K562 (cell line): ENCODE results near the gene BRICD5. TPM values are rescaled to one million over a fixed set of nuclear protein-coding genes. Genes with fewer than 3 reads are reported as not detected.

Source experiments
- AFF4 ChIP-seq: sonication (generic); formaldehyde crosslinking; IDR thresholded peaks from 2 replicates; pipeline ENCODE4 v1.8.0; 2023; ENCODE audit warnings: mild to moderate bottlenecking, missing genetic modification reagents
- ARID4B ChIP-seq: sonication (generic); formaldehyde crosslinking; IDR thresholded peaks from 2 replicates; pipeline ENCODE4 v1.8.0; 2022; ENCODE audit warnings: mild to moderate bottlenecking, missing genetic modification reagents
- CBX5 ChIP-seq: IDR thresholded peaks from 2 replicates; pipeline ENCODE4 v1.6.1; 2014; ENCODE audit warnings: low read depth, borderline replicate concordance
- IRF9 ChIP-seq: fragments of 450-650 bp; IDR thresholded peaks from 2 replicates; pipeline ENCODE4 v1.6.1; 2016; ENCODE audit warnings: missing biosample characterization, missing genetic modification characterization
- KAT7 ChIP-seq: sonication (generic); formaldehyde crosslinking; IDR thresholded peaks from 2 replicates; pipeline ENCODE4 v1.8.0; 2022; ENCODE audit warnings: missing genetic modification reagents, mild to moderate bottlenecking, borderline replicate concordance
- MCM7 ChIP-seq, 2 experiments: fragments of 450-650 bp; IDR thresholded peaks; 2 replicates each; pipeline ENCODE4 v1.6.1; 2016 to 2018
- NFYB ChIP-seq: IDR thresholded peaks from 2 replicates; pipeline ENCODE4 v1.6.1; 2011; ENCODE audit warnings: mild to moderate bottlenecking, moderate library complexity; ENCODE audit not compliant: insufficient read length; ENCODE audit errors: extremely low read depth
- PRMT5 ChIP-seq: sonication (generic); formaldehyde crosslinking; IDR thresholded peaks from 2 replicates; pipeline ENCODE4 v1.5.0; 2020; ENCODE audit warnings: missing genetic modification reagents
- THAP7 ChIP-seq: fragments of 250-450 bp; sonication (Bioruptor Pico); IDR thresholded peaks from 2 replicates; pipeline ENCODE4 v1.5.0; 2021
- ZBED1 ChIP-seq: IDR thresholded peaks from 2 replicates; pipeline ENCODE4 v1.6.1; 2014
- ZNF121 ChIP-seq: sonication (generic); formaldehyde crosslinking; conservative IDR thresholded peaks from 2 replicates; pipeline ENCODE4 v1.8.0; 2022; ENCODE audit warnings: missing genetic modification reagents
- ZNF277 ChIP-seq: fragments of 250-450 bp; sonication (Bioruptor Pico); IDR thresholded peaks from 2 replicates; pipeline ENCODE4 v1.8.0; 2022; ENCODE audit warnings: inconsistent platforms, mild to moderate bottlenecking, moderate library complexity, borderline replicate concordance
- ZNF511 ChIP-seq: sonication (generic); formaldehyde crosslinking; IDR thresholded peaks from 2 replicates; pipeline ENCODE4 v1.8.0; 2022; ENCODE audit warnings: mild to moderate bottlenecking, missing genetic modification reagents
- polyA plus RNA-seq, 8 experiments: library from polyadenylated mRNA; depleted of rRNA in 4 of 8; stranded (reverse) in 5 of 8; unstranded in 3 of 8; fragments of >200 nt; fragmentation: Nextera tagmentation in 2 of 8; fragmentation: Illumina TruSeq in 1 of 8; extraction: Ambion mirVana in 2 of 8; extraction: Trizol in 1 of 8; gene quantifications; 2 replicates each; pipeline versions ENCODE4 v1.2.1 to v1.2.3, GENCODE V29; 2011 to 2014; ENCODE audit warnings: inconsistent platforms in 1 of 8, missing spikeins in 1 of 8
- total RNA-seq, 7 experiments: library from RNA; depleted of rRNA in 6 of 7; stranded (reverse); fragments of >200 nt in 6 of 7; fragmentation: Illumina TruSeq in 2 of 7; extraction: Trizol in 2 of 7; gene quantifications; 2 replicates each; pipeline versions ENCODE4 v1.2.1 to v1.2.3, GENCODE V29; 2011 to 2021; ENCODE audit warnings: low replicate concordance in 1 of 7

BRICD5 gene
- total and polyA plus RNA-seq, 9 of the 15 experiments (the other 6 are each of a cell fraction or from before 2014, with no cell fraction given) = 0.24 to 15.1 (median 2.4) TPM; not detected in 1

- TF ChIP-seq ARID4B (peak; percentile 72; the same call in 1 of the 2 replicates), ZNF511 (CRISPR knock-in tag) (no peak; the same call in 1 of the 2 replicates), PRMT5 (CRISPR knock-in tag) (no peak), NFYB (no peak), THAP7 (CRISPR knock-in tag) (no peak), MCM7 (IDR thresholded peaks at IDR 0.05) (no peak), KAT7 (CRISPR knock-in tag) (peak; percentile 68; the same call in 1 of the 2 replicates), ZNF121 (CRISPR knock-in tag) (no peak), AFF4 (peak; percentile 85; the same call in 1 of the 2 replicates), CBX5 (no peak), ZNF277 (no peak), IRF9 (tag) (no peak), ZBED1 (no peak)
Observed at GRCh38 chr16:2205104-2205966, 5.3 kb downstream of the BRICD5 start, which contains the start of gene MLST8 (continued).
